KOPT-K1 (cell line): ENCODE results near the gene PLXNC1.
"Not testable (repeated sequence)": the region's sequence is repeated elsewhere in the genome, so short reads cannot be mapped to it uniquely, and the experiment has no call there.

Experiments used
- H3K27ac ChIP-seq: fragments of 200-600 bp; sonication (generic); 2 replicates; pipeline ENCODE4 v1.5.1; 2016; ENCODE audit warnings: antibody characterized with exemption, mild to moderate bottlenecking, low read depth, low read length; ENCODE audit not compliant: poor library complexity, severe bottlenecking
- H3K36me3 ChIP-seq: fragments of 200-600 bp; sonication (generic); 2 replicates; pipeline ENCODE4 v1.5.1; 2017; ENCODE audit warnings: antibody characterized with exemption, mild to moderate bottlenecking, low read length, moderate library complexity; ENCODE audit not compliant: insufficient read depth
- H3K9me3 ChIP-seq: fragments of 200-600 bp; sonication (generic); 2 replicates; pipeline ENCODE4 v1.5.1; 2017; ENCODE audit warnings: antibody characterized with exemption, low read length, mild to moderate bottlenecking; ENCODE audit not compliant: insufficient read depth, poor library complexity, severe bottlenecking

PLXNC1 gene

DNA sequence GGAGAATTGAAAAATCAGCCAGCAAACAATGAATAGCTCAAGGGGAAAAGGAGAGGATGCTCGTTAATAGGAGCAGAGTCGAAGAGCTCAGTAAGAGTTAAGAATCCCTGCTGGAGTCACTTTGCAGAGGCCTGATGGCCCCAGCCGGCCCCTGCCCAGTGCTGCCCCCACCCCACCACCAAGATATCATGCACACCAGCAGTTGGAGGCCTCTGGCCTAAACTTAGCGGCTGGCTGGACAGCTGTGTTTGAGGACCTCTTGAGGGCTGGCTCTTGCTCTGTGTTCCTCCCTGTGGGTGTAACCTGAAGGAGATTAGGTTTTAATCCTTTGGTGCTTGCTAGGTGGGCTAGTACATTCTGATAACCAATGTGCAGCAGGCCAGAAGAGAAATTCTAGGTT is 142.0 kb downstream of the PLXNC1 start:
- Histone ChIP-seq H3K9me3 (no peaks in the 10 kb centered on the region), H3K36me3 (0 out of 2 replicates have a peak, but pooled peaks cover 5% of the 10 kb centered on the region), H3K27ac (no peak overlapping the region)

- H3K9me3 ChIP-seq = peaks cover 7% of the 10 kb centered on the region
- H3K27ac ChIP-seq = no peak overlapping the region
- peaks cover 40% of the 10 kb centered on the region for H3K36me3 ChIP-seq
These were observed 148.8 kb downstream of the PLXNC1 start for GRCh38 chr12:94297096-94297699.

GRCh38 chr12:94297876-94298505 is 149.6 kb downstream of the PLXNC1 start:
- Histone ChIP-seq H3K36me3 (peaks cover 48% of the 10 kb centered on the region), H3K27ac (no peak overlapping the region), H3K9me3 (peaks cover 7% of the 10 kb centered on the region)

DNA sequence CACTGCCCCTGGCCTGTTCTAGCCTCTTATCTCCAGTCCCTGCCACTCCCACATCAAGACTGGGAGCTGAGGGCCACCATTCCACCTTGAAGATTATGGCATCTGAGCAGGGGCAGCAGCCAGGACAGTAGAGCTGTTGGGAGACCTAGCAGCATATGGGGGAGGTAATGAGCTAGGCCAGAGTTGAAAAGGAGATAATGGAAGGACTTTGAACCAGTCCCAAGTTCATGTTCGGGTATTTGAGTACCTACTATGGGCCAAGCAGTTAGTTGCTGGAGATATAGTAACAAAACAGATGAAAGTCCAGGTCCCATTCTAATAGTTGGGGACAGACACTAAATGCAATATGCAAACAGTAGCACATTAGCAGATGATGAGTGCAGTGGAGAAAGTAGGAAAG is 151.5 kb downstream of the PLXNC1 start:
- Histone ChIP-seq H3K27ac (no peak overlapping the region), H3K9me3 (peaks cover 7% of the 10 kb centered on the region), H3K36me3 (peaks cover 66% of the 10 kb centered on the region)

- Histone ChIP-seq H3K27ac (no peak overlapping the region), H3K9me3 (no peaks in the 10 kb centered on the region), H3K36me3 (peaks cover 87% of the 10 kb centered on the region)
These were observed 155.6 kb downstream of the PLXNC1 start for GRCh38 chr12:94304012-94304411.

- peaks cover 87% of the 10 kb centered on the region for H3K36me3 ChIP-seq
- no peak overlapping the region for H3K27ac ChIP-seq
- no peaks in the 10 kb centered on the region for H3K9me3 ChIP-seq
These were observed 156.2 kb downstream of the PLXNC1 start for GRCh38 chr12:94304566-94305061.

GRCh38 chr12:94305130-94305957 is 157.0 kb downstream of the PLXNC1 start:
- no peaks in the 10 kb centered on the region for H3K9me3 ChIP-seq
- no peak overlapping the region for H3K27ac ChIP-seq
- H3K36me3 ChIP-seq = peaks cover 85% of the 10 kb centered on the region

GRCh38 chr12:94308612-94309011 is 160.2 kb downstream of the PLXNC1 start:
- H3K9me3 ChIP-seq = no peaks in the 10 kb centered on the region
- H3K27ac ChIP-seq = no peak overlapping the region
- peaks cover 87% of the 10 kb centered on the region for H3K36me3 ChIP-seq

- Histone ChIP-seq H3K27ac (no peak overlapping the region), H3K9me3 (no peaks in the 10 kb centered on the region), H3K36me3 (peaks cover 80% of the 10 kb centered on the region)
These were observed 161.0 kb downstream of the PLXNC1 start for GRCh38 chr12:94309373-94309772.

GRCh38 chr12:94312378-94312777 is 164.0 kb downstream of the PLXNC1 start:
- Histone ChIP-seq H3K36me3 (peaks cover 50% of the 10 kb centered on the region), H3K9me3 (peaks cover 11% of the 10 kb centered on the region), H3K27ac (no peak overlapping the region)

DNA sequence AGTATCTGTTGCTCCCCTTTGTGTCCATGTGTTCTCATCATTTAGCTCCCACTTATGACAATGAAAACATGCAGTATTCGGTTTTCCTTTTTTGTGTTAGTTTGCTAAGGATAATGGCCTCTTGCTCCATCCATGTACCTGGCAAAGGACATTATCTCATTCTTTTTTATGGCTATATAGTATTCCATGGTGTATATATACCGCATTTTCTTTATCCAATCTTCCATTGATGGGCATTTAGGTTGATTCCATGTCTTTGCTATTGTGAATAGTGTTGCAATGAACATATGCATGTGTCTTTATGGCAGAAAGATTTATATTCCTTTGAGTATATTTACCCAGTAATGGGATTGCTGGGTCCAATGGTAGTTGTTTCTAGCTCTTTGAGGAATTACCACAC is 168.2 kb downstream of the PLXNC1 start:
- H3K27ac ChIP-seq = not testable (repeated sequence)
- Histone ChIP-seq H3K9me3 (peaks cover 53% of the 10 kb centered on the region), H3K36me3 (peaks cover 31% of the 10 kb centered on the region)

DNA sequence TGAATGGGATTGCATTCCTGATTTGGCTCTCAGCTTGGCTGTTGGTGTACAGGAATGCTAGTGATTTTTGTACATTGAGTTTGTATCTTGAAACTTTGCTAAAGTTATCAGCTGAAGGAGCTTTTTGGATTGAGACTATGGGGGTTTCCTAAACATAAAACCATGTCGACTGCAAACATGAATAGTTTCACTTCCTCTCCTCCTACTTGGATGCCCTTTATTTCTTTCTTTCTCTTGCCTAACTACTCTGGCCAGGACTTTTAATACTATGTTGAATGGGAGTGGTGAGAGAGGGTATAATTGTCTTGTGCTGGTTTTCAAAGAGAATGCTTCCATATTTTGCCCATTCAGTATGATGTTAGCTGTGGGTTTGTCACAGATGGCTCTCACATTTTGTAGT is 169.8 kb downstream of the PLXNC1 start:
- Histone ChIP-seq H3K9me3 (peaks cover 69% of the 10 kb centered on the region), H3K27ac (no peak overlapping the region), H3K36me3 (peaks cover 34% of the 10 kb centered on the region)

DNA sequence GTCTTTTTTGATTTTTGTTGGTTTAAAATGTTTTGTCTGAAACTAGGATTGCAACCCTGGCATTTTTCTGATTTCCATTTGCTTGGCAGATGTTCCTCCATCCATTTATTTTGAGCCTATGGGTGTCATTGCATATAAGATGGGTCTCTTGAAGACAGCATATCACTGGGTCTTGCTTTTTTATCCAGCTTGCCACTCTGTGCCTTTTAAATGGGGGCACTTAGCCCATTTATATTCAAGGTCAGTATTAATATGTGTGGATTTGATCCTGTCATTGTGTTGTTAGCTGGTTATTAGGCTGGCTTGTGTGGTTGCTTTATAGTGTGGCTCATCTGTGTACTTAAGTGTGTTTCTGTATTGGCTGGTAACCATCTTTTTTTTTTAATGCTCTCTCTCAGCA is 171.7 kb downstream of the PLXNC1 start:
- Histone ChIP-seq H3K27ac (no peak overlapping the region), H3K36me3 (peaks cover 48% of the 10 kb centered on the region), H3K9me3 (peaks cover 74% of the 10 kb centered on the region)

DNA sequence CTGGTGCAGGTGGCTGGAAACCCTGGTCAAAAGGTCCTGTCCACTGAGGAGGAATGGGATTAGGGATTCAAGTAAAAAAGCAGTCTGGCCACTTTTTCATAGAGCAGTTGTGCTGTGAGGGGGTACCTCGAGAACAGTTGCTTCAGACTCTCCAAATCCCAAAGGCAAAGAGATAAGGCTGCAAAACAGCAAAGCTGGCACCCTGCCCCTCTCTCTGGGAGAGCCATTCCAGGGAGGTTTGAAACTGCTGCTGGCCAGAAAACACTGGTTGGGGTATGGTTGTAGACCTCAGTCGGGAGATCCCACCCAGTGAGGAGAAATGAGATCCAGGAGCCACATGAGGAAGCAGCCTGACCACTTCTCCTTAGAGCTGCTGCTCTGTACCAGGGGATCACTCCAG is 174.0 kb downstream of the PLXNC1 start:
- peaks cover 64% of the 10 kb centered on the region for H3K9me3 ChIP-seq
- H3K36me3 ChIP-seq = peaks cover 64% of the 10 kb centered on the region
- no peak overlapping the region for H3K27ac ChIP-seq

DNA sequence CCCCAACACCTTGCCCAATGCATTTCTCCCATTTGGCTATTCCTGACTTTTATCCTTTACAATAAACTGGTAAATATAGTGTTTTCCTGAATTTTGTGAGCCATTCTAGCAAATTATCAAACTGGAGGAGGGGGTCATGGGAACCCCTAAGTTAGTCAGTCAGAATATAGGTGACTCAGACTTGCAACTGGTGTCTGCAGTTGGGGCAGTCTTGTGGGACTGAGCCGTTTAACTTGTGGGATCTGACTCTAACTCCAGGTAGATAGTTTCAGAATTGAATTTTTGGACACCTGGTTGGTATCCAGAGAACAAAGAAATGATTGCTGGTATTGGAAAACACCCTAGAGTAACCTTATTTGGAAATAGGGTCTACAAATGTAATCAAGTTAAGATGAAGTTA is 177.9 kb downstream of the PLXNC1 start:
- Histone ChIP-seq H3K9me3 (peaks cover 25% of the 10 kb centered on the region), H3K27ac (no peak overlapping the region), H3K36me3 (peaks cover 72% of the 10 kb centered on the region)
